Activated T-cell treated with anti-CD3 and anti-CD28 coated beads for 1 hour (primary cell): Measurements from ENCODE around the gene USF1.
A peak's percentile ranks its signal among the peaks of the same experiment; 100 is the strongest.
"Not testable (repeated sequence)": the region's sequence is repeated elsewhere in the genome, so short reads cannot be mapped to it uniquely, and the experiment has no call there.

Experiments
- DNase-seq: peaks from one replicate; pipeline ENCODE4 v3.0.0-alpha.2; 2020; ENCODE audit warnings: low read depth

USF1 gene

GRCh38 chr1:161079436-161080110, 33.8 kb upstream of the USF1 start:
- no peak for DNase-seq

- no peak for DNase-seq
These were observed 31.6 kb upstream of the USF1 start for GRCh38 chr1:161077426-161077825.

- no peak for DNase-seq
These were observed 30.6 kb upstream of the USF1 start for GRCh38 chr1:161076410-161076809.

- no peak for DNase-seq
These were observed 29.0 kb upstream of the USF1 start for GRCh38 chr1:161074676-161075368.

- no peak for DNase-seq
These were observed 27.8 kb upstream of the USF1 start for GRCh38 chr1:161073474-161074121.

GRCh38 chr1:161072751-161073449, 27.1 kb upstream of the USF1 start:
- DNase-seq, result no peak

GRCh38 chr1:161071886-161072371, 26.2 kb upstream of the USF1 start:
- peak; percentile 34 for DNase-seq

- no peak for DNase-seq
These were observed 25.0 kb upstream of the USF1 start for GRCh38 chr1:161070761-161071160.

- peak; percentile 70 for DNase-seq
These were observed 24.0 kb upstream of the USF1 start, which contains the start of gene ARHGAP30 for GRCh38 chr1:161069731-161070270. ARHGAP30 (minus strand) TSS chr1:161069891; CDS start chr1:161069624, 267 bp downstream.

GRCh38 chr1:161069241-161069640, 23.5 kb upstream of the USF1 start:
- DNase-seq, result no peak

GRCh38 chr1:161068306-161069234, 22.8 kb upstream of the USF1 start:
- DNase-seq, result peak; percentile 67

- no peak for DNase-seq
These were observed 20.9 kb upstream of the USF1 start for GRCh38 chr1:161066694-161067093.

GRCh38 chr1:161065681-161066080, 19.9 kb upstream of the USF1 start:
- not testable (repeated sequence) for DNase-seq

- not testable (repeated sequence) for DNase-seq
These were observed 18.2 kb upstream of the USF1 start for GRCh38 chr1:161063936-161064335.

- no peak for DNase-seq
These were observed 15.6 kb upstream of the USF1 start for GRCh38 chr1:161061419-161061818.

- DNase-seq, result no peak
These were observed 13.5 kb upstream of the USF1 start for GRCh38 chr1:161059293-161059692.

- DNase-seq, result no peak
These were observed 9.0 kb upstream of the USF1 start for GRCh38 chr1:161054805-161055204.

GRCh38 chr1:161054232-161054631, 8.5 kb upstream of the USF1 start:
- DNase-seq, result no peak

- no peak for DNase-seq
These were observed 7.1 kb upstream of the USF1 start for GRCh38 chr1:161052899-161053298.

- DNase-seq, result no peak
These were observed 5.4 kb upstream of the USF1 start for GRCh38 chr1:161051219-161051618.
